ENCODE measurements around the gene UBN1.
"Not testable (repeated sequence)": the region's sequence is repeated elsewhere in the genome, so short reads cannot be mapped to it uniquely, and the experiment has no call there.

Gene UBN1

DNA sequence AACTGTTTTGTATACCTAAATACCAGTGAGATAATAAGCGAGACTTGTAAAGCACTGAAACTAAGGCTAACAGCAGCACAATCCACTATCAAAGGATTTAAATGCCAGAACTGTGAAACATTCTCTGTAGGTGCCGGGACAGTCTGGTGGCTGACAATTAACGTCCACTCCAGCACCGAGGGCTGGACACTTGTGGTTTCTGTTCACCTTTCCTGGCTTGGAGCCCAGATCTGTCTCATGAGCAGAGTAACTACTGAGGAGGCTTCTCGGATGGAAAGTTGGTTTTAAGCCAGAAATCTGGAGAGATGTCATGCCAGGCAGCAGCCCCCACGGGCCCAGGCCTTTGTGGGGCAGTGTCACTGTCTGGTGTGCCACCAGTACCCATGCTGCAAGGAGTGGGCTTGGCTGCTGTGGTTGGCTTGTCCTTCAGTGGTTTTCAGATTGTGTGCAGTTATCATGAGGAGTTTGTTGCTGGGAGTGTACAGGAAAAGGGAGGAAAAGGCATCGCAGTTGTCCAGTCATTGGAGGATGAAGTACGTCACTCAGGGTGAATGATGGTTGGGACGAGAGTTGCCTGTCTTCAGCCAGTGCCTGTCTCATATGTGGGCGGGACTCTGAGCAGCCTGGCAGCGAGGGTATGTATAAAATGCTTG, 35.5 kb downstream of the UBN1 start:
- FAIRE-seq, result no peak

GRCh38 chr16:4883501-4883900, 36.2 kb downstream of the UBN1 start:
- no peak for FAIRE-seq
- DNase-seq (ENCODE audit: insufficient read length, low spot score), result no peak

More for the DNA sequence above, 35.5 kb downstream of the UBN1 start:
- DNase-seq (ENCODE audit: insufficient read length, low spot score), result no peak

DNA sequence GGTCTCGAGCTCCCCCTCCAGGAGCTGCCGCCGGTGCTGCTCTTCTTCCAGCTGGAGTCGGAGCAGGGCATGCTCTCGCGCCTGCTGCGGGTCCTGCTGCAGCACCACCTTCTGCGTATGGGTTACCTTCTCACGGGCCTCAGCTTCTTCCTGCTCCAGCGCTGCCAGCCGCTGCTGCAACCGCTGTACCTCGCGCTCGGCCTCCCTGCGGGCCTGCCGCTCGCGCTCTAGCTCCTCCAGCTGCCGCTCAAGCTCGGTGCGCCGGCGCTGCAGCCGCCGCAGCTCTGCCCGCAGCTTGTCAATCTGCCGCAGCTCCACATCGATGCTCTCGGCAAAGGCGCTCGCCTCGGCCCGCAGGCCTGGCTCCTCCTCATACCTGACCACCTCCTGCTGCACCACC, 36.9 kb downstream of the UBN1 start:
- FAIRE-seq (no peak), DNase-seq (ENCODE audit: insufficient read length, low spot score) (no peak)

DNA sequence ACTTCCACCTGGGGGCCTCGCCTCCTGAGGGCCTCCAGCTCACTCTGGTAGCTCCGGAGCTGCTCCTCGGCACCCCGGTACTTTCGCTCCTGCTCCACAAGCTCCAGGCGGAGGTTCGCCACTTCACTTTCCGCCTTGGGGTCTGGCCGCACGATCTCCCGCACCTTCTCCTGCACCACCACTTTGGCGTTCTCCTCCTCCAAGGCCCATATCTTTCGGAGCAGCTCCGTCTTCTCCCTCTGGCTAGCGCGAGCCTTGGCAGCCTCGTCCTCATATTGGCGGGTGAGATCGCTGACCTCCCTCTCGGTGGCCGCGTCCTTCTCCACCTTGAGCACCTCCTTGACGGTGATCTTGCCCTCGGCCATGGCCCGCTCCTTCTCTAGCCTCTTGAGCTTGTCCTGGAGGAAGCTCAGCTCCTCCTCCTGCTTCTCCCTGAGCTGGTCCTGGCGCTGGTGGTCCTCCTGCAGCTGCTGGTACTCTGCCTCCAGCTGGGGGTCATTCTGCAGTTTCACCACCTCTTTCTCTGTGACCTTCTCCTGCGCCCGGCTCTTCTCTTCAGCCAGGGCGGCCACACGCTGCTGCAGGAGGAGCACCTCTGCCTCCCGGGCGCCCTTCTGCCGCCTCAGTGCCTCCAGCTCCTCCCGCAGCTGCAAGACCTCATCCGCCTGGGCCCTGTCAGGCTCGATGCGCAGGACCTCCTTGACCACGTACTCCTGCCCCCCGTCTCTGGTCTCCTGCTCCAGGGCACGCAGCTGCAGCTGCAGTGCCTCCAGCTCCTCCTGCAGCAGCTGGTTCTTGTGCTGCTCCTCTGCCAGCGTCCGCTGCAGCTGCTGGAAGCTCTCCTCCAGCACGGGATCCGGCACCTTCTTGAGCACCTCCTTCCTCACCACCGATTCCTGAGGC, 37.9 kb downstream of the UBN1 start:
- FAIRE-seq (no peak), DNase-seq (ENCODE audit: insufficient read length, low spot score) (no peak)

- no peak for DNase-seq (ENCODE audit: insufficient read length, low spot score)
- no peak for FAIRE-seq
Measured at GRCh38 chr16:4886151-4886550, 38.9 kb downstream of the UBN1 start.

DNA sequence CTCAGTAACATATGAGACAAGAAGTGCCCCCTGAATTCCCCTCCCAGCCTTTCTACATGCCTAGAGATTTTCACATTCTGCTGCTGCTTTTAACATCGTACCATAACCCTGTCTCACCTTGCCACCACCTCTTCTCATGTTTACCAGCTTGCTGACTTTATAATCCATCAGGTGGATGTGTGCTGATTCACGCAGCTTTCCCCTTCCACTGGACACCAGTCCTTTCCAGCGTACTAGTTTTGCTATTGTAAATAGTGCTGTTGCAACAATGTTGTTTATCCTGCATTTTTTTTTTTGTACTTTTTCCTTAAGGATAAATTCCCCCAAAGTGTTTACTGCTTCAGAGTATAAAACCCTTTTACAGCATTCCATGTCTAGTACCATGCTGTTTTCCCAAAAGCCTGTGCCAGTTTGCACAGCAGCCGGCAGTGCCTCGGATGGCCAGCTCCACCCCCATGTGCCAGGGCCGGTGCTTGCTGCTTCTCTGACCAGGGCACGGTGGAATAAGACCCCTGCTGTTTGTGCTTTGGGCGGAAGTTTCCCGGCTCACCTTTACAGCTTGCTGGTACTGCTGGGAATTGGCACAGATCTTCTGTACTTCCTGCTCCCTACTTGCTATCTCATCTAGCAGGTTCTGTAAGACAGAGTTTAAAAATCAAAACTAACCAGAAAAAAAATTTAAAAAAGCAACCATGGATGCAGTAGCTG, 41.3 kb downstream of the UBN1 start:
- DNase-seq (ENCODE audit: insufficient read length, low spot score) (no peak), FAIRE-seq (no peak)

DNA sequence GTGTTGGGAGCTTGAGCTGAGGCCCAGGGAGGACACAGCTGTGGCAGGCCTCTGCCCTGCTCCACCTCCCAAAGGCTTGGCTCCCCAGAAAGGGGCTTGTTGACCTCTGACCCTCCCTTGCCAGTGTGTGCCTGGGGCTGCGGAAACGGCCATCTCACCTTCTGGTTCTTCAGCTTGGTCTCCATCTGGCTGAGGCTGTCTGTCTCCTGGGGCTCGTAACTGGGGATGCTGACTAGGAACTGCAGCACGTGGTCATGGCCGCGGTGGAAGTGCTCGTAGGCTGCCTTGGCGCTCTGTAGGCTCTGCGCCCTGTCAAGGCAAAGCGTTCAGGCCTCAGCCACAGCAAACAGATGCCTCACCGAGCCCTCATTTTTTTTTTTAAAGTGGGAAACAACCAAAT, 42.7 kb downstream of the UBN1 start:
- FAIRE-seq (no peak), DNase-seq (ENCODE audit: insufficient read length, low spot score) (no peak)

DNA sequence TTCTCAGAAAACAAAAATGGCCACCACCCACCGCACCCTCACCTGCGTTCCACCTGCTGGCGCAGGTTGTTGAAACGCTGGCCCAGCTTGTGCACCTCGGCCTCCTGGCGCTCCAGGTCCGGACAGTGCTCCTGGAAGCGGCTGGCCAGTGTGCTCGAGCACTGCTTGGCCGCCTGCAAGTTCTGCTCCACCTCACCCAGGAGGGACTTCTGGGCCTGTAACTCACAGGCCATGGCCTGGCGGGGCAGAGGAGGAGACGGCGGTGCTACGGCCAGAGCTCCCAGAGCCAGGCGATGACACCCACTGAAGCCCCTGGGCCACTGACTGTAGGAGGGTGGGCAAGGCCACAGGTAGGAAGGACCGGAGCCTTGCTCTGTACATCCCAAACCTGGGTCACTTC, 43.4 kb downstream of the UBN1 start:
- no peak for FAIRE-seq
- DNase-seq (ENCODE audit: insufficient read length, low spot score), result no peak

GRCh38 chr16:4891097-4891885, 44.0 kb downstream of the UBN1 start:
- no peak for DNase-seq (ENCODE audit: insufficient read length, low spot score)
- FAIRE-seq, result no peak

- DNase-seq (ENCODE audit: insufficient read length, low spot score), result no peak
- no peak for FAIRE-seq
Measured at GRCh38 chr16:4891886-4892216, 44.6 kb downstream of the UBN1 start.

- DNase-seq (ENCODE audit: insufficient read length, low spot score), result no peak
- FAIRE-seq, result no peak
Measured at GRCh38 chr16:4892361-4893102, 45.3 kb downstream of the UBN1 start.

DNA sequence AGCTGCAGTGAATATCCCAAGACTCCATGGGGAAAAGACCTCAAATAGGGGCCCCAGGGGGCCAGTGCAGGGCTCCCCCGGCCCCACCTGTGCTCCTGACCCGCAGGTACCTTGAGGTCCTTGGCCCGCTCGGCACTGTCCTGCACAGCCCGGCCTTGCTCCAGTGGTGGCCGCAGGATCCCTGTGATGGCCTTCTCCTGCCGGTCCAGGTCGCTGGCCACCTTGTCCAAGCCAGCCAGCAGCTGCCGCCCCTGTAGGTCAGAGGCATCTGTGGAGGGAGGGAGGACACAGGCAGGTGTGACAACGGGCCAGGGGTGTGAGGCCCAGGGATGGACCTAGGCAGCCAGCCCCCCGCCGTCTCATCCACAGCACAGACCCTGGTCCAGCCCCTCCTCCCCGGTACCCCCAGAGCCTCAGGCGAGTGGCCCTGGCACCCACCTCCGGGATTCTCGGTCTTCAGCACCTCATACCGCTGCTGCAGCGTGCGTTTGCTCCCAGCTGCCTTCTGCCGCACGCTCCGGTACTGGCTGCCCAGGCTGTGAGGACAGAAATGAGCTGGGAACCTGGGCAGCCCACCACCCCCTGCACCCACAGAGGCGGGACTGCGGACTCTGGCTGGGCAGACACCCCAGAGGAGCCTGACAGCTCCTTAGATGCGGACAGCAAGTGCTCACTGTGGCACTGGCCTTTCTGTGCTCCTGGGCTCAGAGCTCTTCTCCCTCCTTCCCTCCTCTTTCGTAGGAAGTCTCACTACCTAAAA, 46.0 kb downstream of the UBN1 start:
- no peak for DNase-seq (ENCODE audit: insufficient read length, low spot score)
- no peak for FAIRE-seq

- DNase-seq (ENCODE audit: insufficient read length, low spot score) (no peak), FAIRE-seq (no peak)
Measured at GRCh38 chr16:4894276-4895150, 47.2 kb downstream of the UBN1 start.

DNA sequence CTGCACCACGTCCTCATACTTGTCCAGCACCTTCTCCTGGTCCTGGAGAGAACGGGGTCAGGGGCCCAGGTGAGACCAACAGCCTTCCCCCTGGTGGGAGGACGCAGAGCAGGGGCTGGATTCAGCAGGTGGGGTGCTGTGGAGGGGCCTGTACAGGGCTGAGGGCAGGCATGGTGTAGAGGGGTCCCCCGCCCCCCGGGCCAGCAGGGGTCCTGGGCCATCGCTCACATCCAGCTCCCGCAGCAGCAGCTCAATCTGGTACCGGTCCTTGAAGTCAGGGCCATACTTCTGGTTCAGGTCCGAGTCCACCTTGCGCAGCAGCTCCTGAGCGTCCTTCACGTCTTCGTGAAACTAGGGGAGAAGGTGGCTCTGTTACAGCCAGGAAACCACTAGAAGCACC, 48.1 kb downstream of the UBN1 start:
- FAIRE-seq (no peak), DNase-seq (ENCODE audit: insufficient read length, low spot score) (no peak)

GRCh38 chr16:4896761-4897160, 49.5 kb downstream of the UBN1 start:
- DNase-seq (ENCODE audit: insufficient read length, low spot score); FAIRE-seq: not testable (repeated sequence)

- no peak for FAIRE-seq
- DNase-seq (ENCODE audit: insufficient read length, low spot score), result no peak
Measured at GRCh38 chr16:4897328-4897727, 50.0 kb downstream of the UBN1 start.

GRCh38 chr16:4898811-4899473, 51.7 kb downstream of the UBN1 start:
- no peak for DNase-seq (ENCODE audit: insufficient read length, low spot score)
- no peak for FAIRE-seq

GRCh38 chr16:4899474-4899846, 52.2 kb downstream of the UBN1 start:
- DNase-seq (ENCODE audit: insufficient read length, low spot score) (no peak), FAIRE-seq (no peak)

Data from GM19239 (cell line).